ENCODE data around the gene RFX7. TPM values are rescaled to one million over a fixed set of nuclear protein-coding genes. Genes with fewer than 3 reads are reported as not detected.
"Not testable (repeated sequence)": the region's sequence is repeated elsewhere in the genome, so short reads cannot be mapped to it uniquely, and the experiment has no call there.

RFX7 gene
- total and polyA plus RNA-seq, 2 of the 8 experiments (the other 6 are each of a cell fraction or from before 2014, with no cell fraction given), result 10.4 to 40.9 TPM

- H4K8ac ChIP-seq (ENCODE audit: extremely low read depth, insufficient read depth, low read length); H3K27ac ChIP-seq (ENCODE audit: low read depth, low read length); H3K56ac ChIP-seq (replicated peaks; ENCODE audit: insufficient read length, low read depth, low read length); H3K36me3 ChIP-seq (ENCODE audit: control insufficient read depth in 2 of 4, insufficient read depth in 4 of 4, low read length in 3 of 4); POLR2A ChIA-PET (ENCODE audit: partially characterized antibody); H2BK20ac ChIP-seq (ENCODE audit: low read length); H3K23ac ChIP-seq (ENCODE audit: insufficient read length); H2BK12ac ChIP-seq (ENCODE audit: low read depth, low read length); H2BK5ac ChIP-seq (ENCODE audit: low read depth, low read length); H3K27me3 ChIP-seq (replicated peaks in 1 of 4; ENCODE audit: control insufficient read depth in 3 of 4, extremely low read depth in 1 of 4, insufficient read depth in 3 of 4, low read length in 3 of 4); H3K4ac ChIP-seq (replicated peaks; ENCODE audit: insufficient read length, low read depth, low read length); FAIRE-seq; H2BK15ac ChIP-seq (ENCODE audit: low read length); H3K18ac ChIP-seq (ENCODE audit: extremely low read depth, low read length); DNase-seq (ENCODE audit: low read depth in 1 of 2, low spot score in 2 of 2); H3K4me2 ChIP-seq (ENCODE audit: insufficient read depth in 1 of 2, low read depth in 2 of 2, low read length in 2 of 2); H4K91ac ChIP-seq (replicated peaks; ENCODE audit: insufficient read length, low read length); H3K4me3 ChIP-seq (ENCODE audit: extremely low read depth in 1 of 4, insufficient read depth in 2 of 4, low read depth in 3 of 4, low read length in 4 of 4); H2AK5ac ChIP-seq (ENCODE audit: low read depth, low read length); H3K79me1 ChIP-seq (ENCODE audit: low read depth, low read length); H2BK120ac ChIP-seq (replicated peaks; ENCODE audit: low read depth, low read length); H3K14ac ChIP-seq (ENCODE audit: insufficient read length); H3K9ac ChIP-seq (replicated peaks in 1 of 4; ENCODE audit: extremely low read depth in 1 of 4, low read depth in 3 of 4, low read length in 3 of 4); H3K4me1 ChIP-seq (replicated peaks in 1 of 4; ENCODE audit: control insufficient read depth in 3 of 4, insufficient read depth in 4 of 4, low read length in 3 of 4); H3K23me2 ChIP-seq (ENCODE audit: low read depth, low read length); H2AFZ ChIP-seq (ENCODE audit: low read length); H3K9me3 ChIP-seq (ENCODE audit: insufficient read depth in 2 of 2, low read depth in 1 of 2, low read length in 1 of 2); CTCF ChIA-PET (ENCODE audit: partially characterized antibody); H4K5ac ChIP-seq (ENCODE audit: insufficient read length, low read depth, low read length); H4K20me1 ChIP-seq (replicated peaks in 1 of 2; ENCODE audit: control insufficient read depth in 1 of 2, insufficient read depth in 2 of 2, low read length in 2 of 2): not testable (repeated sequence)
- WGBS, 2 experiments (ENCODE audit: extremely low coverage in 1 of 2, insufficient coverage in 1 of 2, insufficient read length in 1 of 2, insufficient replicate concordance in 2 of 2, low coverage in 1 of 2, low lambda C conversion rate in 2 of 2, missing lambda C conversion rate in 1 of 2), result 96% methylated on average over 4 of the region's 4 CpGs; no CpG with 5 or more reads in 1 of the 2 experiments
- peaks cover 0 to 88% of the 10 kb centered on the region in 2 experiments; a peak in 2 of 4 replicates for H3K79me2 ChIP-seq (ENCODE audit: control insufficient read depth in 1 of 2, insufficient read depth in 2 of 2, low read length in 2 of 2)
Observed at GRCh38 chr15:56154768-56155167, 88.9 kb downstream of the RFX7 start.

Data from H1 (cell line).